Endothelial cell of umbilical vein (primary cell): ENCODE results near the gene MLIP. TPM values are rescaled to one million over a fixed set of nuclear protein-coding genes. Genes with fewer than 3 reads are reported as not detected.
"Not testable (repeated sequence)": the region's sequence is repeated elsewhere in the genome, so short reads cannot be mapped to it uniquely, and the experiment has no call there.

Source experiments
- BruUV-seq: library from RNA; stranded (reverse); fragments of 400-500 nt; replicated peaks from 2 replicates; lab custom pipeline; 2021; lab: Mats Ljungman, UMichigan
- CTCF ChIA-PET: fragments of 300-600, 350-600 bp; sonication (Branson Sonifier 250); formaldehyde crosslinking; loops from one replicate; lab custom pipeline; 2021; ENCODE audit warnings: antibody characterized with exemption, inconsistent platforms; lab: Charles Lee
- POLR2A ChIA-PET: fragments of 300-600, 350-600 bp; sonication (Branson Sonifier 250); formaldehyde crosslinking; loops from one replicate; lab custom pipeline; 2021; ENCODE audit warnings: antibody characterized with exemption, inconsistent platforms; lab: Charles Lee
- DNase-seq: peaks from one replicate; pipeline ENCODE4 v3.0.0-alpha.2; 2011; ENCODE audit warnings: low read depth, low spot score
- FAIRE-seq: peaks from 2 replicates; lab custom pipeline; 2011; peaks lifted over from hg19 to GRCh38; lab: Jason Lieb, UNC
- H2AFZ ChIP-seq: 2 replicates; pipeline ENCODE4 v1.6.0; 2012; ENCODE audit warnings: low read depth, low read length, control low read depth, inconsistent platforms
- H3K27ac ChIP-seq: 2 replicates; pipeline ENCODE4 v1.5.1; 2011; ENCODE audit warnings: low read depth, mild to moderate bottlenecking, control low read depth, low read length, moderate library complexity; ENCODE audit not compliant: insufficient read depth
- H3K27me3 ChIP-seq, 2 experiments: 2 replicates each; pipeline versions ENCODE4 v1.6.0 to v1.6.1; 2011; ENCODE audit warnings: low read length in 2 of 2, mixed read lengths in 1 of 2; ENCODE audit not compliant: control insufficient read depth in 2 of 2, insufficient read depth in 2 of 2
- H3K36me3 ChIP-seq, 2 experiments: 2 replicates in 1 of 2; 3 replicates in 1 of 2; pipeline ENCODE4 v1.5.1; 2011; ENCODE audit warnings: low read length in 2 of 2, mild to moderate bottlenecking in 1 of 2, moderate library complexity in 1 of 2; ENCODE audit not compliant: control insufficient read depth in 2 of 2, insufficient read depth in 2 of 2; ENCODE audit errors: extremely low read depth in 1 of 2
- H3K4me1 ChIP-seq: 3 replicates; pipeline ENCODE4 v1.5.1; 2011; ENCODE audit warnings: mild to moderate bottlenecking, low read length; ENCODE audit not compliant: control insufficient read depth, insufficient read depth; ENCODE audit errors: extremely low read depth
- H3K4me2 ChIP-seq: 2 replicates; pipeline ENCODE4 v1.6.1; 2011; ENCODE audit warnings: low read length, control low read depth, mixed read lengths; ENCODE audit not compliant: insufficient read depth
- H3K4me3 ChIP-seq, 3 experiments: fragments of 200-600 bp in 1 of 3; sonication (generic), shearing (Covaris generic) in 1 of 3; replicated peaks in 1 of 3; 2 replicates each; pipeline ENCODE4 v1.5.1; 2011 to 2016; ENCODE audit warnings: control low read depth in 3 of 3, low read length in 3 of 3, mild to moderate bottlenecking in 2 of 3, inconsistent platforms in 1 of 3, low read depth in 1 of 3, moderate library complexity in 1 of 3; ENCODE audit not compliant: insufficient read depth in 1 of 3
- H3K79me2 ChIP-seq: 2 replicates; pipeline ENCODE4 v1.6.0; 2012; ENCODE audit warnings: low read length, inconsistent platforms; ENCODE audit not compliant: control insufficient read depth, insufficient read depth
- H3K9ac ChIP-seq: replicated peaks from 2 replicates; pipeline ENCODE3; 2011; ENCODE audit warnings: low read length, control low read depth; ENCODE audit not compliant: insufficient read depth; ENCODE audit errors: extremely low read depth
- H3K9me1 ChIP-seq: replicated peaks from 3 replicates; pipeline ENCODE4 v1.6.0; 2011; ENCODE audit warnings: mild to moderate bottlenecking, low read length; ENCODE audit not compliant: control insufficient read depth, insufficient read depth; ENCODE audit errors: extremely low read depth
- H3K9me3 ChIP-seq: replicated peaks from 2 replicates; pipeline ENCODE4 v1.5.1; 2012; ENCODE audit warnings: low read length, inconsistent platforms; ENCODE audit not compliant: control insufficient read depth, insufficient read depth
- H4K20me1 ChIP-seq: replicated peaks from 2 replicates; pipeline ENCODE3; 2011; ENCODE audit warnings: mild to moderate bottlenecking, low read length; ENCODE audit not compliant: control insufficient read depth, insufficient read depth; ENCODE audit errors: extremely low read depth
- FOS ChIP-seq: IDR thresholded peaks from 2 replicates; pipeline ENCODE4 v1.6.1; 2011; ENCODE audit warnings: mild to moderate bottlenecking, low read length, moderate library complexity, borderline replicate concordance; ENCODE audit not compliant: insufficient read depth
- POLR2A ChIP-seq: IDR thresholded peaks from 2 replicates; pipeline ENCODE4 v1.6.1; 2012; ENCODE audit warnings: low read depth, mild to moderate bottlenecking, control low read depth, low read length
- dilution Hi-C: fragments of 300-500 bp; cut with MboI; formaldehyde crosslinking; loops from one replicate; pipeline ENCODE4 v1.15.0; 2019; ENCODE audit warnings: low sequenced_read_pairs; ENCODE audit not compliant: extremely low pct_ligation_motif_present
- intact Hi-C: fragments of 100-400 bp; cut with micrococcal nuclease; formaldehyde crosslinking; loops from one replicate; pipeline ENCODE4 v1.10.0; 2022
- polyA plus RNA-seq, 4 experiments: library from polyadenylated mRNA; depleted of rRNA in 3 of 4; stranded (reverse) in 3 of 4; unstranded in 1 of 4; fragments of >200 nt; gene quantifications; 2 replicates each; pipeline versions ENCODE4 v1.2.1 to v1.2.3, GENCODE V29; 2011 to 2012; ENCODE audit warnings: missing spikeins in 1 of 4
- total RNA-seq: library from RNA; stranded (reverse); gene quantifications from 2 replicates; pipeline ENCODE4 v1.2.3, GENCODE V29; 2021

Gene MLIP
- total and polyA plus RNA-seq, 2 donors (not counting 3 experiments of a cell fraction or from before 2014, with no cell fraction given): 4.1 to 11.6 TPM

DNA sequence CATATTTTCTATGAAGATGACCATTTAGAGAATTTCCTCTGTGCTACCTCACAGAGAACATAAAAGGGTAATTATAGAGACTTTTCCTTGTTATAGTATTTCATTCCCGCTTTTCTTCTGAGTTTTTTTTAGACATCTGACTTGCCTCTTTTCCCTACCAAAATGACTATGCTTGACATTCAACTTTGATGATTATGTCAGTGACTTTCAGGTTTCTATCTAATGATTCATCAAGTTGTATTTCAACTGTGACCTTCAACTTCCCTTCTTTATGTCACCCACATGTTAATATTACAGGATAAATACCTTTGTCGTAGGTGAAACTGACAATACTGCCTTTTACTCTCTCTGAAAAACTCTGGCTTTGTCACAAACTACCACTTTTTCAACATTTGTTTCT lies 95.3 kb downstream of the MLIP start:
- Histone ChIP-seq H3K9me3 (no peaks in the 10 kb centered on the region), H4K20me1 (no peaks in the 10 kb centered on the region), H2AFZ (no peak overlapping the region), H3K27me3 (no peaks in the 10 kb centered on the region), H3K9me1 (no peaks in the 10 kb centered on the region), H3K36me3 (no peaks in the 10 kb centered on the region), H3K9ac (no peak overlapping the region), H3K4me1 (no peaks in the 10 kb centered on the region), H3K4me3 (no peak overlapping the region), H3K4me2 (no peak overlapping the region), H3K27ac (no peak overlapping the region), H3K79me2 (no peaks in the 10 kb centered on the region)
- no peak for FAIRE-seq
- no peak for TF ChIP-seq POLR2A
- peak; percentile 9 for TF ChIP-seq FOS
- CTCF ChIA-PET: no interaction called here
- intact Hi-C loops: no loop called here
- dilution Hi-C loops: no loop called here
- BruUV-seq: no TSS peak
- POLR2A ChIA-PET: no interaction called here
- no peak for DNase-seq

GRCh38 chr6:54209983-54210382 lies 98.7 kb downstream of the MLIP start:
- H2AFZ ChIP-seq, DNase-seq, H3K9me1 ChIP-seq, H3K4me1 ChIP-seq, intact Hi-C loops, H3K36me3 ChIP-seq, CTCF ChIA-PET, H3K4me3 ChIP-seq, H3K4me2 ChIP-seq, H3K79me2 ChIP-seq, H4K20me1 ChIP-seq, H3K9ac ChIP-seq, BruUV-seq, H3K9me3 ChIP-seq, FAIRE-seq, H3K27me3 ChIP-seq, H3K27ac ChIP-seq, dilution Hi-C loops: not testable (repeated sequence)
- POLR2A ChIA-PET: interaction anchor here (0.7 kb wide), 1 partner anchor 1686 kb away, joined by 9 read pairs; no protein-coding TSS in a partner anchor
